ENCODE data around the gene ALDH2. TPM values are rescaled to one million over a fixed set of nuclear protein-coding genes. Genes with fewer than 3 reads are reported as not detected.
A peak's percentile ranks its signal among the peaks of the same experiment; 100 is the strongest.
"Not testable (repeated sequence)": the region's sequence is repeated elsewhere in the genome, so short reads cannot be mapped to it uniquely, and the experiment has no call there.

Gene ALDH2
- polyA plus RNA-seq, 1 experiment: 48.8 TPM

DNA sequence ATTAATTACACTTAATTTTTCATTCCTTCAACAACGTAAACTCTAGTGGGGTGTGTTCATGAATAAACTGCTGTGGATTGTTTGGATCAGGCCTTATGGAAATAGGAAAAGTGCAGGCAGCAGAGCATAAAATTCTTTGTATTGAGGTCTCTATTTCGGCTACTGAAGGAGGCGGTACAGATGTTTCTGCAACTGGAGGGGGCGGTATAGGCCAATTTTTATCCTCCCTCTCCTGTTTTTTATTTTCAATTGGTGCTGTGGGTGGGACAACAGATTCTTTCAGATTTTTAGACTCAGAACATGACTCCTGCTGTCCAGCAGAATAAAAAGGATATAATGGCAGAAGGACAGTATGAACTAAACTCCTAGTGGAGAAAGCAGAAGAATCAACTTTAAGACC is 57.6 kb downstream of the ALDH2 start:
- POLR2A ChIA-PET; H3K27me3 ChIP-seq (ENCODE audit: control insufficient read depth, insufficient read depth, low read length); CTCF ChIA-PET; H3K36me3 ChIP-seq (ENCODE audit: control insufficient read depth, insufficient read depth, low read length); H3K4me3 ChIP-seq (ENCODE audit: low read depth, low read length); DNase-seq (ENCODE audit: low read depth): not testable (repeated sequence)
- TF ChIP-seq, protein P1, sequence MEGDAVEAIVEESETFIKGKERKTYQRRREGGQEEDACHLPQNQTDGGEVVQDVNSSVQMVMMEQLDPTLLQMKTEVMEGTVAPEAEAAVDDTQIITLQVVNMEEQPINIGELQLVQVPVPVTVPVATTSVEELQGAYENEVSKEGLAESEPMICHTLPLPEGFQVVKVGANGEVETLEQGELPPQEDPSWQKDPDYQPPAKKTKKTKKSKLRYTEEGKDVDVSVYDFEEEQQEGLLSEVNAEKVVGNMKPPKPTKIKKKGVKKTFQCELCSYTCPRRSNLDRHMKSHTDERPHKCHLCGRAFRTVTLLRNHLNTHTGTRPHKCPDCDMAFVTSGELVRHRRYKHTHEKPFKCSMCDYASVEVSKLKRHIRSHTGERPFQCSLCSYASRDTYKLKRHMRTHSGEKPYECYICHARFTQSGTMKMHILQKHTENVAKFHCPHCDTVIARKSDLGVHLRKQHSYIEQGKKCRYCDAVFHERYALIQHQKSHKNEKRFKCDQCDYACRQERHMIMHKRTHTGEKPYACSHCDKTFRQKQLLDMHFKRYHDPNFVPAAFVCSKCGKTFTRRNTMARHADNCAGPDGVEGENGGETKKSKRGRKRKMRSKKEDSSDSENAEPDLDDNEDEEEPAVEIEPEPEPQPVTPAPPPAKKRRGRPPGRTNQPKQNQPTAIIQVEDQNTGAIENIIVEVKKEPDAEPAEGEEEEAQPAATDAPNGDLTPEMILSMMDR (IDR thresholded peaks at IDR 0.05; ENCODE audit: insufficient read depth, low read depth, low read length): peak; percentile 17; the same call in 1 of the 2 replicates

DNA sequence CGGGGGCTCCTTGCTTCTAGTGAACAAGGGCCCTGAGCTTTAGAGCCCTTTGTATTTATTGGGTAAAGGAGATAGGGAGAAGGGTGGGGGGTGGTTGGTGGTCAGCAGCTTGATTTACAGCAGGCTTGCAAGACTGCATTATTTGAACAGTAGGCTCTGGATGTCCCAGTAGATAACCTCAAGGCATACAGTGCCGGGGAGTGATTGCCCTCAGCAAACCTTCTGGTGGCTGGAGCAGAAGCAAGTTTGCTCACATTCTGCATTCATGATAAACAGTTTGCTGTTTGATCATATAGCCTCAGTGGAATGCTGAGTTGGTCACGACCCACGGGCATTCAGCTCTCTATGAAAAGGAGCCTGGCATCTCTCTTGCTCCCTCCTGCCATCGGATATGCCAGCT is 58.8 kb downstream of the ALDH2 start:
- CTCF ChIA-PET: interaction anchor here (0.6 to 1.8 kb wide), 6 partner anchors 11 to 73 kb away, joined by 3 to 6 read pairs (median 4); no protein-coding TSS in a partner anchor
- no peak for DNase-seq (ENCODE audit: low read depth)
- POLR2A ChIA-PET: no interaction called here

DNA sequence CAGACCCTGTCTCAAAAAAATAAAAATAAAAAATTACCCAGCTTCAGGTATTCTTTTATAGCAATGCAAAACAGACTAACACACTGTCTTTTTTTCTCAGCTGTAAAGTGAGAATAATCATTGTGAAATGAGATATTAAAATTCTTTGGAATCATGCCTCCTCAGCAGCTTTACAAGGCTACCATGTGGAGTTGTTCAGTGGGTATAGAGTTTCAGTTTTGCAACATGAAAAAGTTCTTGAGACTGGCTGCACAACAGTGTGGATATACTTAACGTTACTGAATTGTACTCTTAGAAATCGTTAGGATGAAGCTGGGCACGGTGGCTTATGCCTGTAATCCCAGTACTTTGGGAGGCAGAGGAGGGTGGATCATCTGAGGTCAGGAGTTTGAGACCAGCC is 59.6 kb downstream of the ALDH2 start:
- POLR2A ChIA-PET: no interaction called here
- DNase-seq (ENCODE audit: low read depth): no peak
- CTCF ChIA-PET: interaction anchor here (1.0 to 1.8 kb wide), 5 partner anchors 12 to 73 kb away, joined by 3 to 6 read pairs (median 5); no protein-coding TSS in a partner anchor
- Histone ChIP-seq H3K4me3 (ENCODE audit: low read depth, low read length) (no peak overlapping the region), H3K36me3 (ENCODE audit: control insufficient read depth, insufficient read depth, low read length) (no peaks in the 10 kb centered on the region), H3K27me3 (ENCODE audit: control insufficient read depth, insufficient read depth, low read length) (peaks cover 8% of the 10 kb centered on the region)
- TF ChIP-seq, protein P1 (IDR thresholded peaks at IDR 0.05; ENCODE audit: insufficient read depth, low read depth, low read length): no peak

More for the DNA sequence above, 58.8 kb downstream of the ALDH2 start:
- Histone ChIP-seq H3K27me3 (ENCODE audit: control insufficient read depth, insufficient read depth, low read length) (peaks cover 8% of the 10 kb centered on the region), H3K4me3 (ENCODE audit: low read depth, low read length) (no peak overlapping the region), H3K36me3 (ENCODE audit: control insufficient read depth, insufficient read depth, low read length) (no peaks in the 10 kb centered on the region)
- TF ChIP-seq, protein P1 (IDR thresholded peaks at IDR 0.05; ENCODE audit: insufficient read depth, low read depth, low read length): no peak

DNA sequence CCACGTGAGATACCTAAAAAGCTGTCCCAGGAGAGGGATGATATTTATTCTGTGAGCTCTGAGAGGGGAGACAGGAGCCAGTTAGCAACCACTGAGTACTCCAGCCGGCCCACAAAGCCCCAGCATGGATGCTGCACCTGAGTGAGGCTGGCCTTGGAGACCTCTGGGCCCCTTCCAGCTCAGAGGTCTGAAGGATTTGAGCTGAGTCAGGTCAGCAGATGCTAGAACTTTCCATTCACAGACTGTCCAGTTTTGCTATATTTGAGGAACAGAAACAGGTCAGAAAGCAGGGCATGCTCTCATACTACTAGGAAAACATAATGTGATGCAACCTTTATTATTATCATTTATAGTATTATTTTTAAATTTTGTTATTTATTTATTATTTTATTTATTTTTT is 60.3 kb downstream of the ALDH2 start:
- POLR2A ChIA-PET: no interaction called here
- CTCF ChIA-PET: interaction anchor here (1.2 to 1.8 kb wide), 3 partner anchors 12 to 74 kb away, joined by 3 to 6 read pairs (median 5); no protein-coding TSS in a partner anchor
- TF ChIP-seq, protein P1 (IDR thresholded peaks at IDR 0.05; ENCODE audit: insufficient read depth, low read depth, low read length): no peak

DNA sequence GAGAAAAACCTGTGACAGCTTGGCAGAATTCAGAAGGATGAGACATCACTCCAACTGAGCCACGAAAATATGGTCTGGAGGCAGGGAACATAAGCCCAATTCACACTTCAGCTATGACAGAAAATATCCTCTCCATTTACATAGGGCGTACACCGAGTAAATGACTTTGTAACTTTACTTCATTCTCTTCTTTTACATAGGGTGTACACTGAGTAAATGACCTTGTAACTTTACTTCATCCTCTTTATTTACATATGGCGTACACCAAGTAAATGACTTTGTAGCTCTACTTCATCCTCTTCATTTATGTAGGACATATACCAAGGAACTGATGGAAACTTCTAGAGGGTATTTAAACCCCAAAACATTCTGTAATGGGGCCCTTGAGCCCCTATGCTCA is 61.2 kb downstream of the ALDH2 start:
- no peak for DNase-seq (ENCODE audit: low read depth)
- TF ChIP-seq, protein P1 (IDR thresholded peaks at IDR 0.05; ENCODE audit: insufficient read depth, low read depth, low read length): no peak
- Histone ChIP-seq H3K27me3 (ENCODE audit: control insufficient read depth, insufficient read depth, low read length) (peaks cover 8% of the 10 kb centered on the region), H3K36me3 (ENCODE audit: control insufficient read depth, insufficient read depth, low read length) (no peaks in the 10 kb centered on the region), H3K4me3 (ENCODE audit: low read depth, low read length) (no peak overlapping the region)
- ChIA-PET CTCF (interaction anchor here (1.2 kb wide), 1 partner anchor 15 kb away, joined by 3 read pairs; no protein-coding TSS in a partner anchor), POLR2A (no interaction called here)

More for the DNA sequence above, 60.3 kb downstream of the ALDH2 start:
- DNase-seq (ENCODE audit: low read depth): no peak
- Histone ChIP-seq H3K27me3 (ENCODE audit: control insufficient read depth, insufficient read depth, low read length) (peaks cover 8% of the 10 kb centered on the region), H3K36me3 (ENCODE audit: control insufficient read depth, insufficient read depth, low read length) (no peaks in the 10 kb centered on the region), H3K4me3 (ENCODE audit: low read depth, low read length) (no peak overlapping the region)
